Measurements from ENCODE around the gene IL9.

The IL9 gene

DNA sequence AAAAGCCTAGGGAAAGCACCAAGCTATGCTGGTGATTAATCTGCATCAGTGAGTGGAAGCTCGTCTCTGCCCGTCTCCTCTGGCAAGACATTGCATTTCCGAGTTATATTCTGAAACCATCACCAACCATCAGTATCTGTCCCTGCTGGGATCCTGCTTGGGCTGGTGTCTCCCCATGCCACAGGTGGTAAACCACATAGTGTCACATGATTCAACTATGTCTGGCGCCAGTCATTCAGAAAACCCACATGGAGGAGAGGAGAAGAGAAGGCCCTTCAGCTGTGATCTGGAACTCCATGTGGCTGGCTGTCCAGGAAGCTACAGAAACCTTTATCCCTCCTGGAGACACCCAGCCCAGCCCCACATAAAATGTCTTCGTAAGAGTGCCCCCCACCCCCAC is 4.8 kb downstream of the IL9 start:
- TF ChIP-seq EZH2phosphoT487 (conservative IDR thresholded peaks at IDR 0.05; ENCODE audit: low read length), result no peak
- TF ChIP-seq, protein P1, sequence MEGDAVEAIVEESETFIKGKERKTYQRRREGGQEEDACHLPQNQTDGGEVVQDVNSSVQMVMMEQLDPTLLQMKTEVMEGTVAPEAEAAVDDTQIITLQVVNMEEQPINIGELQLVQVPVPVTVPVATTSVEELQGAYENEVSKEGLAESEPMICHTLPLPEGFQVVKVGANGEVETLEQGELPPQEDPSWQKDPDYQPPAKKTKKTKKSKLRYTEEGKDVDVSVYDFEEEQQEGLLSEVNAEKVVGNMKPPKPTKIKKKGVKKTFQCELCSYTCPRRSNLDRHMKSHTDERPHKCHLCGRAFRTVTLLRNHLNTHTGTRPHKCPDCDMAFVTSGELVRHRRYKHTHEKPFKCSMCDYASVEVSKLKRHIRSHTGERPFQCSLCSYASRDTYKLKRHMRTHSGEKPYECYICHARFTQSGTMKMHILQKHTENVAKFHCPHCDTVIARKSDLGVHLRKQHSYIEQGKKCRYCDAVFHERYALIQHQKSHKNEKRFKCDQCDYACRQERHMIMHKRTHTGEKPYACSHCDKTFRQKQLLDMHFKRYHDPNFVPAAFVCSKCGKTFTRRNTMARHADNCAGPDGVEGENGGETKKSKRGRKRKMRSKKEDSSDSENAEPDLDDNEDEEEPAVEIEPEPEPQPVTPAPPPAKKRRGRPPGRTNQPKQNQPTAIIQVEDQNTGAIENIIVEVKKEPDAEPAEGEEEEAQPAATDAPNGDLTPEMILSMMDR (IDR thresholded peaks at IDR 0.05; ENCODE audit: insufficient read depth, low read length, poor library complexity, severe bottlenecking), result no peak

DNA sequence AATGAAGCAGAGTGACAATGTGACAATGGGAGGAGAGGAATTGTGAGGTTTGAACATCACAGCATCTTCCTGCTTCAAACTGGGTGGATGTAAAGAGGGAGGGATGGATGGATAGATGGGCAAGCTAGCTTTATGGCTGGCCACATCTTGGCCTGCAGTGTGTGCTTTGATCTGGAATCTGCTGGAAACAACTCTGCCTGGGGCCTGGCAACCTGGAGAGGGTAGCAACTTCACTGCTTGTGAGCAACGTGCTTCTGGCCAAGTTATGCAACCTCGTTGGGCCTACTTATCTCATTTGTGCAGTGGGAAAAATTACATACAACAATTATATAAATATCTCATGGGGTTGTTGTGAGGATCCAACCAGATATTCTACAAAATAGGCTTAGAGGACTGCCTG is 5.3 kb downstream of the IL9 start:
- Histone ChIP-seq H3K27me3 (ENCODE audit: low read length) (no peaks in the 10 kb centered on the region), H3K36me3 (ENCODE audit: low read length) (no peaks in the 10 kb centered on the region), H2AFZ (ENCODE audit: low read depth, low read length, severe bottlenecking) (no peak overlapping the region), H3K9me2 (replicated peaks; ENCODE audit: insufficient read depth, low read length) (no peaks in the 10 kb centered on the region), H3K4me3 (ENCODE audit: insufficient read depth, low read length, poor library complexity, severe bottlenecking) (no peak overlapping the region), H4K20me1 (ENCODE audit: low read depth, low read length) (no peaks in the 10 kb centered on the region), H3K79me2 (ENCODE audit: insufficient read depth, low read length) (no peaks in the 10 kb centered on the region), H3K9ac (ENCODE audit: low read length) (no peak overlapping the region), H3K9me3 (ENCODE audit: insufficient read depth, low read length) (no peaks in the 10 kb centered on the region), H3K27ac (ENCODE audit: low read depth, low read length) (peak overlapping the region; percentile 14; the same call in 1 of the 2 replicates), H3K4me2 (ENCODE audit: low read depth, low read length, poor library complexity, severe bottlenecking) (peak overlapping the region; percentile 34), H3F3A (ENCODE audit: insufficient read depth) (no peaks in the 10 kb centered on the region)
- TF ChIP-seq, protein P1 (IDR thresholded peaks at IDR 0.05; ENCODE audit: insufficient read depth, low read length, poor library complexity, severe bottlenecking), result no peak
- no peak for TF ChIP-seq EZH2phosphoT487 (conservative IDR thresholded peaks at IDR 0.05; ENCODE audit: low read length)

More for the DNA sequence above, 4.8 kb downstream of the IL9 start:
- no peaks in the 10 kb centered on the region for H3K9me3 ChIP-seq (ENCODE audit: insufficient read depth, low read length)
- no peaks in the 10 kb centered on the region for H3K79me2 ChIP-seq (ENCODE audit: insufficient read depth, low read length)
- H3K9ac ChIP-seq (ENCODE audit: low read length), result 0 out of 2 replicates have a peak overlapping the region, but pooled peaks have one; percentile 7
- H3F3A ChIP-seq (ENCODE audit: insufficient read depth), result no peaks in the 10 kb centered on the region
- H4K20me1 ChIP-seq (ENCODE audit: low read depth, low read length), result no peaks in the 10 kb centered on the region
- peak overlapping the region; percentile 34 for H3K4me2 ChIP-seq (ENCODE audit: low read depth, low read length, poor library complexity, severe bottlenecking)
- H2AFZ ChIP-seq (ENCODE audit: low read depth, low read length, severe bottlenecking), result no peak overlapping the region
- H3K36me3 ChIP-seq (ENCODE audit: low read length), result no peaks in the 10 kb centered on the region
- peak overlapping the region; percentile 16; the same call in 1 of the 2 replicates for H3K27ac ChIP-seq (ENCODE audit: low read depth, low read length)
- H3K9me2 ChIP-seq (replicated peaks; ENCODE audit: insufficient read depth, low read length), result no peaks in the 10 kb centered on the region
- no peaks in the 10 kb centered on the region for H3K27me3 ChIP-seq (ENCODE audit: low read length)
- H3K4me3 ChIP-seq (ENCODE audit: insufficient read depth, low read length, poor library complexity, severe bottlenecking), result no peak overlapping the region

DNA sequence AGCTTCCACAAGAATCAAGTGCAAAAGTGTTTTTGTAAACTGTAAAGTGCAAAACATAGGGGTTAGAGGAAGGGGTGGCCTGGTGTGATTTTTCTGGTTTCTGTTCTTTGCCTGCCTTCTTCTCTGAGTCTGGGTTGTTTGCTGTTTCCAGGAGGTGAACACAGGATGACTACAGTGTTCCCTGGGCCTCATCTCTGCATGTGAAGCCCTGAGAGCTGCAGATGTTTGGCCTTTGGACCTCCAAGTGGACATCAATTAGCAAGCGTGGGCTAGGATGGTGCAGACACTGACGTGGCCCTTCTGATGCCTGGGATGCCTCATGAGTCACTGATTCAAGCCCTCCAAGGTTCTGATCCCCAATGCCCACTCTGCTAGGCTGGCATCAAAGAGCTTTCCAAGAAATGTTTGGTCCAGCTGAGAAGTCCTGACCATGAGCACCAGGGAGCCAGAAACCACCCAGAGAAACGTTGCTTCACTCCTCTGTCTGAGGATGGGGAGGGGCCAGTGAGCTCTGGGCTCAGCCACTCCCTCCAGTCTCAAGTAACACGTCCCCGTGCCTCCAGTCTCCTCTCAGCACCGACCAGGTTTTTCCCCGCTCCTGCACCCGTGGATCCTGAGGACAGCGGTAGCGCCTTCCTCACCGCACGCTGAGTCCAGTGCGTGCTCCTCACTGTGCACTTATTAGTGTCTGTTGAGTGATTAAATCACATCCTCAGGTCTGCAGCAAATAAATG is 7.6 kb downstream of the IL9 start:
- H3K4me2 ChIP-seq (ENCODE audit: low read depth, low read length, poor library complexity, severe bottlenecking), result peak overlapping the region; percentile 37
- 0 out of 2 replicates have a peak overlapping the region, but pooled peaks have one; percentile 9 for H3K27ac ChIP-seq (ENCODE audit: low read depth, low read length)
- no peaks in the 10 kb centered on the region for H3K9me3 ChIP-seq (ENCODE audit: insufficient read depth, low read length)
- H3K27me3 ChIP-seq (ENCODE audit: low read length), result no peaks in the 10 kb centered on the region
- H3K79me2 ChIP-seq (ENCODE audit: insufficient read depth, low read length), result no peaks in the 10 kb centered on the region
- H3K36me3 ChIP-seq (ENCODE audit: low read length), result no peaks in the 10 kb centered on the region
- no peak overlapping the region for H3K4me3 ChIP-seq (ENCODE audit: insufficient read depth, low read length, poor library complexity, severe bottlenecking)
- no peaks in the 10 kb centered on the region for H3K9me2 ChIP-seq (replicated peaks; ENCODE audit: insufficient read depth, low read length)
- H2AFZ ChIP-seq (ENCODE audit: low read depth, low read length, severe bottlenecking), result peak overlapping the region; percentile 75
- H3K9ac ChIP-seq (ENCODE audit: low read length), result no peak overlapping the region
- TF ChIP-seq EZH2phosphoT487 (conservative IDR thresholded peaks at IDR 0.05; ENCODE audit: low read length), result no peak
- TF ChIP-seq, protein P1 (IDR thresholded peaks at IDR 0.05; ENCODE audit: insufficient read depth, low read length, poor library complexity, severe bottlenecking), result no peak
- no peaks in the 10 kb centered on the region for H3F3A ChIP-seq (ENCODE audit: insufficient read depth)
- no peaks in the 10 kb centered on the region for H4K20me1 ChIP-seq (ENCODE audit: low read depth, low read length)
